Ectodermal cell (in vitro differentiated cells): Measurements from ENCODE around the gene ZMYND10.

Source experiments
- H3K27ac ChIP-seq: 2 replicates; pipeline ENCODE4 v1.7.0; 2013; ENCODE audit warnings: mild to moderate bottlenecking, low read depth, low read length; ENCODE audit not compliant: insufficient read depth, poor library complexity, severe bottlenecking
- H3K27me3 ChIP-seq: 2 replicates; pipeline ENCODE4 v1.7.0; 2013; ENCODE audit warnings: mild to moderate bottlenecking, low read length; ENCODE audit not compliant: insufficient read depth, control insufficient read depth, poor library complexity, severe bottlenecking
- H3K36me3 ChIP-seq: one replicate; pipeline ENCODE4 v1.7.0; 2013; ENCODE audit warnings: low read length; ENCODE audit not compliant: control insufficient read depth, insufficient read depth
- H3K4me1 ChIP-seq: one replicate; pipeline ENCODE4 v1.7.0; 2013; ENCODE audit warnings: low read length; ENCODE audit not compliant: control insufficient read depth, insufficient read depth
- H3K4me3 ChIP-seq: 2 replicates; pipeline ENCODE4 v1.7.0; 2013; ENCODE audit warnings: low read depth, low read length, control low read depth; ENCODE audit not compliant: insufficient read depth
- H3K9me3 ChIP-seq: 2 replicates; pipeline ENCODE4 v1.7.0; 2013; ENCODE audit warnings: mild to moderate bottlenecking, low read length, moderate library complexity; ENCODE audit not compliant: control insufficient read depth
- WGBS, 2 experiments: methylation state at CpG; one replicate each; pipeline ENCODE4 v1.1.7; 2013; ENCODE audit warnings: missing lambda C conversion rate in 2 of 2; 5-methylcytosine and 5-hydroxymethylcytosine counted together

Gene ZMYND10

GRCh38 chr3:50382722-50383121, 37.2 kb upstream of the ZMYND10 start:
- H3K9me3 ChIP-seq = no peaks in the 10 kb centered on the region
- no peaks in the 10 kb centered on the region for H3K27me3 ChIP-seq
- no peak overlapping the region for H3K27ac ChIP-seq
- H3K4me3 ChIP-seq = no peak overlapping the region
- no peaks in the 10 kb centered on the region for H3K36me3 ChIP-seq
- H3K4me1 ChIP-seq = no peaks in the 10 kb centered on the region
- WGBS, 2 experiments = 90 to 91% methylated on average over 12 of the region's 12 CpGs

- Histone ChIP-seq H3K4me3 (no peak overlapping the region), H3K27me3 (no peaks in the 10 kb centered on the region), H3K9me3 (no peaks in the 10 kb centered on the region), H3K36me3 (no peaks in the 10 kb centered on the region), H3K27ac (no peak overlapping the region), H3K4me1 (no peaks in the 10 kb centered on the region)
- WGBS, 2 experiments = 92 to 95% methylated on average over 4 of the region's 4 CpGs
Measured at GRCh38 chr3:50381383-50381782, 35.9 kb upstream of the ZMYND10 start.

- Histone ChIP-seq H3K36me3 (no peaks in the 10 kb centered on the region), H3K4me1 (no peaks in the 10 kb centered on the region), H3K4me3 (no peak overlapping the region), H3K27me3 (no peaks in the 10 kb centered on the region), H3K9me3 (no peaks in the 10 kb centered on the region), H3K27ac (no peak overlapping the region)
- 91 to 92% methylated on average over 17 of the region's 17 CpGs for WGBS, 2 experiments
Measured at GRCh38 chr3:50380405-50381085, 35.0 kb upstream of the ZMYND10 start.

- H3K27me3 ChIP-seq = no peaks in the 10 kb centered on the region
- 93% methylated on average over 17 of the region's 17 CpGs for whole genome bisulfite sequencing, 2 experiments
- H3K9me3 ChIP-seq = no peaks in the 10 kb centered on the region
- H3K4me1 ChIP-seq = peaks cover 11% of the 10 kb centered on the region
- no peak overlapping the region for H3K27ac ChIP-seq
- no peaks in the 10 kb centered on the region for H3K36me3 ChIP-seq
- no peak overlapping the region for H3K4me3 ChIP-seq
Measured at GRCh38 chr3:50378757-50379156, 33.2 kb upstream of the ZMYND10 start.

- Histone ChIP-seq H3K27me3 (no peaks in the 10 kb centered on the region), H3K36me3 (no peaks in the 10 kb centered on the region), H3K4me3 (no peak overlapping the region), H3K27ac (no peak overlapping the region), H3K9me3 (no peaks in the 10 kb centered on the region), H3K4me1 (peaks cover 14% of the 10 kb centered on the region)
- 89% methylated on average over 6 of the region's 6 CpGs for WGBS, 2 experiments
Measured at GRCh38 chr3:50378024-50378423, 32.5 kb upstream of the ZMYND10 start.

GRCh38 chr3:50375258-50375931, 29.9 kb upstream of the ZMYND10 start:
- Histone ChIP-seq H3K4me1 (peaks cover 39% of the 10 kb centered on the region), H3K4me3 (no peak overlapping the region), H3K27ac (no peak overlapping the region), H3K9me3 (no peaks in the 10 kb centered on the region), H3K27me3 (no peaks in the 10 kb centered on the region), H3K36me3 (no peaks in the 10 kb centered on the region)
- 69 to 73% methylated on average over 7 of the region's 7 CpGs for WGBS, 2 experiments

GRCh38 chr3:50374363-50375257, 29.1 kb upstream of the ZMYND10 start:
- no peak overlapping the region for H3K27ac ChIP-seq
- H3K4me1 ChIP-seq = peaks cover 39% of the 10 kb centered on the region
- whole genome bisulfite sequencing, 2 experiments = 73 to 78% methylated on average over 22 of the region's 22 CpGs
- H3K4me3 ChIP-seq = no peak overlapping the region
- no peaks in the 10 kb centered on the region for H3K9me3 ChIP-seq
- H3K36me3 ChIP-seq = no peaks in the 10 kb centered on the region
- no peaks in the 10 kb centered on the region for H3K27me3 ChIP-seq

- 44 to 49% methylated on average over 12 of the region's 12 CpGs for WGBS, 2 experiments
- H3K27me3 ChIP-seq = no peaks in the 10 kb centered on the region
- H3K4me1 ChIP-seq = peaks cover 39% of the 10 kb centered on the region
- no peak overlapping the region for H3K27ac ChIP-seq
- no peak overlapping the region for H3K4me3 ChIP-seq
- no peaks in the 10 kb centered on the region for H3K9me3 ChIP-seq
- no peaks in the 10 kb centered on the region for H3K36me3 ChIP-seq
Measured at GRCh38 chr3:50373146-50374051, 27.9 kb upstream of the ZMYND10 start.

GRCh38 chr3:50372349-50372748, 26.8 kb upstream of the ZMYND10 start:
- WGBS, 2 experiments = 68 to 73% methylated on average over 8 of the region's 8 CpGs
- H3K36me3 ChIP-seq = no peaks in the 10 kb centered on the region
- no peak overlapping the region for H3K4me3 ChIP-seq
- no peaks in the 10 kb centered on the region for H3K27me3 ChIP-seq
- H3K9me3 ChIP-seq = no peaks in the 10 kb centered on the region
- no peak overlapping the region for H3K27ac ChIP-seq
- peaks cover 39% of the 10 kb centered on the region for H3K4me1 ChIP-seq
